CD4-positive, alpha-beta T cell treated with Interleukin-15 for 4 hours (primary cell): Measurements from ENCODE around the gene MEIOSIN.
A peak's percentile ranks its signal among the peaks of the same experiment; 100 is the strongest.

Source experiments
- DNase-seq: peaks from one replicate; pipeline ENCODE4 v3.0.0-alpha.2; 2020; ENCODE audit warnings: low spot score

The MEIOSIN gene

DNA sequence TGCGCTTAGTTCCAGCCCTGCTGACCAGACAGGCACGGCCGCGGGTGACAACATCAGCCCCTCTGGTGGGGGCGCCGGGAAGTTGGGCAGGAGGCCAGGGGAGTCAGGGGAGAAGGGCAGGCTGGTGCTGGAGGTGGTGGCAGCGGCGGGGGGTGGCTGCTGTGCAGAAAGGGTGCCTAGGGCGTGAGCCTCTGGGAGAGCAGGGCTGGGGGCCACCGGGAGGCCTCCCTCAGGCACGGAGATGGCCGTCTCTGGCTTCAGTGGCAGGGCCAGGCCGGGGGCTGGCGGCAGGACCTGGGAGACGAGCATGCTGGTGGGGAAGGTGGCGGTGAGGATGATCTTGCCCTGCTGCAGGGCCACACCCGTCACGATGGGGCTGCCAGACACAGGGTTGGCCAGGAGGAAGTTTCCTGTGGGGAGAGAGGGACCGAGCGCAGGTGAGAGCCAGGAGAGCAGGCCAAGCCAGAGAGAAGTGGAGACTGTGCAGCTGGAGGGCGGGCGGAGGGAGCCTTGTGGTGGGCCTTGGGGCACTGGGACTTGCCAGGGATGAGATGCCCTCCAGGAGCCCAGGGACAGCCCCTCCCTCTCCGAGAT, 32.6 kb downstream of the MEIOSIN start:
- no peak for DNase-seq

DNA sequence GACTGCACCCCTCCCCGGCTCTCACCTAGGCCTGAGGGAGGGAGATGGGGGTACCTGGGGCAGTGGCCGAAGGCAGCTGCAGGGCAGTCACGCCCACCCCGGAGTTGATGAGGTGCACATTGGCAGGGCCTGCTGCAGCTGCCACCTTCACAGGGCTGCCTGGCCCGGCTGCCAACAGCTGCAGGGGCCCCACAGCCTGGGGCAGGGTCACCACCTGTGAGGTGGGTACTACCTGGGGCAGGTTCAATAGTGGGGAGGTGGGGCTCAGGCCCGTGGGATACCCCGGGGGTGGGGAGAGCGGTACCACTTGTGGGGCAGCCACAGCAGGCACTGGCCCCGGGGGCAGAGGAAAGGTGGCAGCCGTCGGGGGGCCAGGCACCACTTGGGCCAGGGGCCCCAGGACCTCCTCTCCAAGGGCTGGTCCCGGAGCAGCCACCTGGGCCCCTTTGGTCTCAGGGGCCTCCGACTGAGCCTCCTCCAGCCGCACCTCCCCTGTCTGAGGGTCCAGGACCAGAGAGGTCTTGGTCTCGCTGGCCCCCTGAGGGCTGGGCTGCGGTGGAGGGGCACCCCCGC, 33.1 kb downstream of the MEIOSIN start:
- no peak for DNase-seq

DNA sequence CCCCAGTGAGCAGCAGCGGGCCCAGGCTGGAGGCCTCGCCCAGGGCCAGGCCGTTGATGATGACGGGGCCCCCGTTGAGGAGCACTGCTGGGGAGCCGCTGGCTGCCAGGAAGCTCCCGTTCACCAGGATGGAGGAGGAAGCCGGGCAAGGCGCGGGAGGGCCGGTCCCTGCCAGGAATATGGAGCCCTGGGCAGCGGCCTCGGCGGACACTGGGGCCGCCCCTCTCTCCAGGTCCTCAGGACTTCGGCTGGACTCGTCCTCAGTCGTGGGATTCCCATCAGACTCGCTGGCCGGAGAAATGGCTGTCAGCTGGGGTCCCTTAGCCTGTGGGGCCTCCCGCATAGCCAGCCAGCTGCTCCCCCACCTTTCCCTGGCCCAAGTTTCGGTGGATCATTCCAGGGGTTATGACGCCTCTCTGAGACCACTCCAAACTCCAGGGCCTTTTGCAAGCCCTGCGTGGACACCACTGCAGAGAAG, 33.7 kb downstream of the MEIOSIN start:
- DNase-seq: no peak

DNA sequence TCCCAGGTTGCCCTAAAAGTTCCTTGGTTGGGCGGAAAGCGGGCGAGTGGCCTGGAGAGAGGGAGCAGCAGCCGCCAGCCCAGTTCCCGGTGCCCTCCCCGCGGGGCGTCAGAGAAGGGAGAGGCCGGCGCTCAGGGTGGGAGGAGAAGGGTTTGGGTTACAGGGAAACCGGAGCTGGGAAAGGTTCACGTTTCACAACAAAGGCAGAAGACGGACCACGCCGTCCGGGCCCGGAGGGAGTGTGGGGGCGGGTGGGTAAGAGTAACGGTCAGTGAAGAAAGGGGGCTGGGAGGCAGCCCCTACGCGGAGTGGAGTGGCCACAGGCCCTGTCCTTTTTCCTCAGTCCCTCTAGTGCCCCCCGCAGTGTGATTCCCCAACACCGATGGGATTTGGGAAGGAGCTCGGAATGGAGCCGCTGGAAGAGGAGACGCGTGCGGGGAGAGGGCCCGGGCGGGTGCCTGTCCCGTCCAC, 34.2 kb downstream of the MEIOSIN start:
- DNase-seq: no peak

DNA sequence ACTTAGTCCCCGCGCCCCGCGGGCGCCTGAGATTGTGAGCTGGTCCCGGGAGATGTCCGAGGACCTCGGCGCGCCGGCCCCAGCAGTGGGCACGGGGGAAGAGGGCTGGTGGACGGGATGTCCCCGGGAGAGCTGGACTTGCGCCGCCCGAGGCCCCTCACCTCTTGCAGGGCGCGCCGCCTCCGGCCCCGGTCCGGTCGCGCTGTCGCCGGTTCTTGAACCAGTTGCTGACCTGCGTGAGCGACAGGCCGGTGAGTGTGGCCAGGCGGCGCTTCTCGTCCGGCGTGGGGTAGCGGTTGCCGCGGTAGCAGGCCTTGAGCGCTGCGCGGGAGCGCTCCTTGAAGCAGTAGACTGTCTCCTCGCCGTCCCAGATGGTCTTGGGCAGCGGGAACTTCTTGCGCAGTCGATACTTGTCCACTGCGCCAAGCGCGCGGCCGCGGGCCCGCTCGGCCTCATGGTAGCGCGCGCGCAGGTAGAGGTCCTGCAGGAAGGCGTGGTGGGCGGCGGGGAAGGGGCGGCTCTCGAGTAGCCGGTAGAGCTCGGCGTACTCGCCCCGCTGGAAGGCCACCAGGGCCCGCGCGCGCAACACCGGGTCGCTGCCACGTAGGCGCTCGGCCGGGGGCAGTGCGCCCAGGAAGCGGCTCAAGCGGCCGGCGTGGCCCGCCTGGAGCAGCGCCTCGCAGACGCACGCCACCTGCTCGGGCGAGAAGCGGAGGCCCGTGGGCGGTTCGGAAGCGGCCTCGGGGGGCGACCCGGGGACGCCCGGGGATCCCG, 34.8 kb downstream of the MEIOSIN start:
- DNase-seq: no peak

DNA sequence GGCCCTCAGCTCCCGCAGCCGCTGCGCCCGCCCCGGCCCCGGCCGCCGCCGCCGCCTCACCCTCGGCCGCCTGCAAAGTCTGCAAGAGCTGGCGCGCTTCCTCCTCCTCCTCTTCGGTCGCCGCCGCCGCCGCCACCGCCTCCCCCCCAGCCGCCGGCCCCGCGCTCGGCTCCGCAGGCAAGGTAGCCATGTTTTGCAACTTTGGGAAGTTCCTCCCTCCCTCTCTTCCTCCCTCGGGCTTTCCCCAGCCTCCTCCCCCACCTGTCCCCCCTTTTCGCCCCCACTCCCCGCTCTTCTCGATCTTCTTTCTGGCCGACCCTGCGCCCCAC, 35.4 kb downstream of the MEIOSIN start:
- DNase-seq: peak; percentile 23

DNA sequence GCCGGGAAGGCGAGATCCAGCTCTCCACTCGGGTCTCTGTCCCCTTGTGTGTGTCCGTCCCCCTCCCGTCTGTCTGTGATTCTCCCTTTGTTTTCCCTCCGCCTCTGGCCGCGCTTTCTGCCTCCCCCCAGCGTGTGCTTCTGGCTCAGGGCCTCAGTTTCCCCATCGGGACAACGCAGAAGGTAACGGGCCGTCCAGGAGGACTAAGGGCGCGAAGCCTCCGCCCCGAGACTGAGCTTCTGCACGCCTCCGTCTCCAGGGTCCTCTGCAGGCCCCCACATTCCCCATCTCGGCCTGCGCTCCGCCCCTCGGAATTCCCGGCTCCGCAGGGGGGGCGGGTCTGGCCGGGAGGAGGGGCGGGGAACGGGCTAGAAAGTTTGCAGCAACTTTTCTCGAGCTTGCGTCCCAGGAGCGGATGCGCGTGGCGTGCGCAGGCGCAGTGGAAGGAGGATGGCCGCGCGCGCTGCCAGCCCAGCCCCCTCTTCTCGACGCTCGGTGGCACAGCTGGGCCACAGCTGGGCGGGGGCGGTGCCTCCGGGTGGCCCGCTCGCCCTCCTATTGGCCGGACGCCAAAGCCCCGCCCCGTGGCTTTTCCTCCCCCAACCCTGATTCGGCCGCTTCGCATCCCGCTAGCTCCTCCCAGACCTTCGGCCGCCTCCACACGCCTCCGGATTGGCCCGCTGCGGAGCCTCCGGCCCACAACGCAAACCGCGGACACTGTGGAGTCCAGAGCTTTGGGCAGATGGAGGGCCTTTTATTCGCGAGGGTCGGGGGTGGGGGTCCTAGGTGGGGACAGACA, 35.9 kb downstream of the MEIOSIN start, which contains the start of gene SIX5:
TSS of gene SIX5 (minus strand) at position 269 of the 799 bp plus-strand sequence. CDS start 408 bp downstream, outside the sequence.
- peak; percentile 95 for DNase-seq

DNA sequence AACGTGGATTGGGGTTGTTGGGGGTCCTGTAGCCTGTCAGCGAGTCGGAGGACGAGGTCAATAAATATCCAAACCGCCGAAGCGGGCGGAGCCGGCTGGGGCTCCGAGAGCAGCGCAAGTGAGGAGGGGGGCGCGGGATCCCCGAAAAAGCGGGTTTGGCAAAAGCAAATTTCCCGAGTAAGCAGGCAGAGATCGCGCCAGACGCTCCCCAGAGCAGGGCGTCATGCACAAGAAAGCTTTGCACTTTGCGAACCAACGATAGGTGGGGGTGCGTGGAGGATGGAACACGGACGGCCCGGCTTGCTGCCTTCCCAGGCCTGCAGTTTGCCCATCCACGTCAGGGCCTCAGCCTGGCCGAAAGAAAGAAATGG, 36.6 kb downstream of the MEIOSIN start:
- DNase-seq: no peak

DNA sequence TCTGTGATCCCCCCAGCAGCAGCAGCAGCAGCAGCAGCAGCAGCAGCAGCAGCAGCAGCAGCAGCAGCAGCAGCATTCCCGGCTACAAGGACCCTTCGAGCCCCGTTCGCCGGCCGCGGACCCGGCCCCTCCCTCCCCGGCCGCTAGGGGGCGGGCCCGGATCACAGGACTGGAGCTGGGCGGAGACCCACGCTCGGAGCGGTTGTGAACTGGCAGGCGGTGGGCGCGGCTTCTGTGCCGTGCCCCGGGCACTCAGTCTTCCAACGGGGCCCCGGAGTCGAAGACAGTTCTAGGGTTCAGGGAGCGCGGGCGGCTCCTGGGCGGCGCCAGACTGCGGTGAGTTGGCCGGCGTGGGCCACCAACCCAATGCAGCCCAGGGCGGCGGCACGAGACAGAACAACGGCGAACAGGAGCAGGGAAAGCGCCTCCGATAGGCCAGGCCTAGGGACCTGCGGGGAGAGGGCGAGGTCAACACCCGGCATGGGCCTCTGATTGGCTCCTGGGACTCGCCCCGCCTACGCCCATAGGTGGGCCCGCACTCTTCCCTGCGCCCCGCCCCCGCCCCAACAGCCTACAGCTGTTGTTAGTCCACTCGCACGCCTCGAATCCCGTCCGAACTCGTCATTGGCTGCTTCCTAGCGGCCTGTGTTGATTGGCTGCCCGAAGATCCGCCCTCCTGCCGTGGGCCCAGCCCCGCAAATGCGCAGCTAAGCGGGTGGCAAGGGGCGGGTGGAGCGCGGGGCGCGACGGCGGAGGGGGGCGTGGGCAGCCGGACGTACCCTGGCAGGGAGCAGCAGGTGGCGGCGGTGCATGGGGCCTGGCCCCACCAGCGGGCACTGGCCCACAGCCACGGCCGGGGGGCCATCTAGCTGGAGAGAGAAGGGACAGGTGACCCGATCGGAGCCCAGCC, 37.2 kb downstream of the MEIOSIN start:
- peak; percentile 91 for DNase-seq

DNA sequence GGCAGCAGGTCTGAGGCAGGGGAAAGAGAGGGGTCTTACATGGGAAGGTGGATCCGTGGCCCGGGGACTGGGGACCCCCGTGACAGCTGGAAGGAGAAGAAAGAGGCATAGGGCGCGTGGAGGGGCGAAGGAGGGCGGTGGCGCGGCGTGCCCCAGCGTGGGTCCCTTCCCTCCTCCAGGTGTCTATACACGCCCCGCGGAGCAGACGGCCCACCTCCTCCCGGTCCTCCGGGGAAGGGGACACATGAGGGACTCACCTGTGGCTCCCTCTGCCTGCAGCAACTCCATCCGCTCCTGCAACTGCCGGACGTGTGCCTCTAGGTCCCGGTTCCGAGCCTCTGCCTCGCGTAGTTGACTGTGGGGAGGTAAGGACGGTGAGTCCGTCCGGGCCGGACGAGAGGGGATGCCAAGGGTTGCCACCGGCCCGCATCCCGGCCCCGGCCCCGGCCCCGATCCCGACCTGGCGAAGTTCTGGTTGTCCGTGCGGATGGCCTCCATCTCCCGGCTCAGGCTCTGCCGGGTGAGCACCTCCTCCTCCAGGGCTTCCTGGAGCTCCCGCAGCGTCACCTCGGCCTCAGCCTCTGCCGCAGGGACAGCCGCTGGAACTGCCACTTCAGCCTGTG, 38.2 kb downstream of the MEIOSIN start:
- DNase-seq: no peak

DNA sequence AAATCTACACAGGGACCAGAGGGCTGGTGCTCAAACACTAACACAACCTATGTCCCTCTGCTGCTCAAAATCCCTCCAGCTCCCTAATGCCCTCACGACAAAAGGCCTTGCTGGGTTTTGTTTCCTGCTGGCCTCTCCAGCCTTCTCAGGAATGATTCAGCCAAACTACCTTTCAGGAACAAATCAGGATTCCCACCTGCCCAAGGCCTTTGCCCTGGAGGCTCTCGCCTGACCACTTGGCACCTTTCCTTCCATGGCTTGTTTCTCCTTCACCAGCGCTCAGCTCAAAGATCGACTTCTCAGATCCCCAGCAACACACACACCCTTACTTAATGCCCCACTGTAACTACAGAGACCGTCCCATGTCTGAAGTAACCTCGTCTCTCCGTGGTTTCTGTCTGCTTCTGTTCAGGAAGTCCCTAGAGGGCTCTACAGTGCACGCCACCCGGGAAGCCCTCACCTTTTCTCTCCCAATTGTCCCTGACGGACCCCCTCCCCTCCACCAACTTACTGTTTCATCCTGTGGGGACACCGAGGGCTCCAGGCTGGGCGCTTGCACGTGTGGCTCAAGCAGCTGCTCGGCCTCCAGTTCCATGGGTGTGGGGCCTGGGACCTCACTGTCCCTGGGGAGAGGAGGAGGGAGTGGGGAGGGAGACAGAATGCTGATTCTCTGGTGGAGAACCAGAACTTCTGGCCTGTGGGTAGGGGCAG, 39.0 kb downstream of the MEIOSIN start:
- DNase-seq: no peak

DNA sequence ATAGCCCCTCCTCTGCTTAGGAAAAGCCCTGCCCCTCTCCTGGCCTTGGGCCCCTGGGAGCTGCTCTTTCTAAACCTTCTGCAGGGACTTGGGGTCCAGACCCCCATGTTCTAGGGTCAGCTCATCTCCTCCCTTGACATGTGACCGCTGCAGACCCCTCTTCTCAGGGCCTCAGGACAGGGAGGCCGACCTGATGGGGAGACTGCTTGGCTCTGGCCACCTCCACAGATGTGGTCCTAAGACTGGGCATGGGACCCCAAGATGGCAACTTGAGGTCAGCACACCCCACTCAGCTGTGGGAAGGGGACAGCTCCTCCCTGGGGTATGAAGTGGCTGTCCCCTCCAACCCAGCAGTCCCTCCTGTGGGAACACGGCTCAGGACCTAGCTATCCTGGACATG, 39.7 kb downstream of the MEIOSIN start:
- no peak for DNase-seq

DNA sequence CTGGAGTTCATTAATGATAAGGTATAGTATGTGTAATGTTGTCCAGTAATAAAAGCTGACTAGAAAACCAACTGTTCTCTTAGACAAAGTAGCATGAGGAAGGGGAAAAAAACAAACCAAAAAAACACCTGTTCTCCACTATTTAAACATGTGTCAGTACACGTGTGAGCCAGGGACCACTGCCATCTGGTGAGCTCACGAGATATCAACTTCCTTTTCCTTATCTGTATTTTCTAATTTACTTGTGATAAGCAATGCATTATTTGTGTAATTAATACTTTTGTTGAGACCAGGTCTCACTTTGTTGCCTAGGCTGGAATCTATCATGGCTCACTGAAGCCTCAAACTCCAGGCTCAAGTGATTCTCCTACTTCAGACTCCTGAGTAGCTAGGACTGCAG, 40.1 kb downstream of the MEIOSIN start:
- DNase-seq: no peak

DNA sequence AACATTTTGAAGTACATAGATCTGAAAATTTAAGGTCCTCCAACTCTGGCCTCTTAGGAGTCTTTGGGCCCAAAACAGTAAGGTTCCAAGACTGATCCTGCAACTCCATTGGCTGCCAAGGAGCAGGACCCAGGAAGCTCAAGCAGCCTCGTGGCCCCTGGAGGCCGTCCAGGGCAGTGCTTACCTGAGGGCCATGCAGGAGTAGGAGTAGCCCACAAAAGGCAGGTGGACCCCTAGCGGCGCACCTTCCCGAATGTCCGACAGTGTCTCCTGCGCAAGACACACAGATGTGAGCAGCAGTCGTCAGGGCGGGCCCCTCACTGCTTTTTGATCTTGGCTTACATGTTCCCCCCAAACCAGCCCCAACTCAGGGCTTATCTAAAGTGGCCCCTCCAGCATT, 41.5 kb downstream of the MEIOSIN start:
- DNase-seq: no peak

DNA sequence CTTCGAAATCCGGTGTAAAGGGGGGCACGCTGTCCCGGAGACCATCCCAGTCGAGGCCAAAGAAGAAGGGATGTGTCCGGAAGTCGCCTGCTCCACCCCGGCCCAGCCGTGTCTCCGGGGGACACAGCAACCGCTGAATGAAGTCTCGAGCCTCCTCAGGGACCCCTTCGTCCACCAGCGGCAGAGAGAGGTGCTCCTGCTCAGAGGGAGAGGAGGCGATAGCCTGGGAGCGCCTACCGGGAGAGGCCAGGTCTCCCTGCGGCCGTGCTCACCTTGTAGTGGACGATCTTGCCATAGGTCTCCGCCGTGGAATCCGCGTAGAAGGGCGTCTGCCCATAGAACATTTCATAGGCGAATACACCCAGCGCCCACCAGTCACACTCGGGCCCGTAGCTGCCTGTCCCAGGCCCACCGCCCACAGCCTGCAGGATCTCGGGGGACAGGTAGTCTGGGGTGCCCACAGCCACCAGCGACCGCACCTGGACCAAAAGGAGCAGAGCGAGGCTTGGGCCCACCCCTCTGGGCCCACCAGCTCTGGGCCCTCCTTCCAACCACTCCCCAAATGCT, 44.2 kb downstream of the MEIOSIN start:
- DNase-seq: no peak

DNA sequence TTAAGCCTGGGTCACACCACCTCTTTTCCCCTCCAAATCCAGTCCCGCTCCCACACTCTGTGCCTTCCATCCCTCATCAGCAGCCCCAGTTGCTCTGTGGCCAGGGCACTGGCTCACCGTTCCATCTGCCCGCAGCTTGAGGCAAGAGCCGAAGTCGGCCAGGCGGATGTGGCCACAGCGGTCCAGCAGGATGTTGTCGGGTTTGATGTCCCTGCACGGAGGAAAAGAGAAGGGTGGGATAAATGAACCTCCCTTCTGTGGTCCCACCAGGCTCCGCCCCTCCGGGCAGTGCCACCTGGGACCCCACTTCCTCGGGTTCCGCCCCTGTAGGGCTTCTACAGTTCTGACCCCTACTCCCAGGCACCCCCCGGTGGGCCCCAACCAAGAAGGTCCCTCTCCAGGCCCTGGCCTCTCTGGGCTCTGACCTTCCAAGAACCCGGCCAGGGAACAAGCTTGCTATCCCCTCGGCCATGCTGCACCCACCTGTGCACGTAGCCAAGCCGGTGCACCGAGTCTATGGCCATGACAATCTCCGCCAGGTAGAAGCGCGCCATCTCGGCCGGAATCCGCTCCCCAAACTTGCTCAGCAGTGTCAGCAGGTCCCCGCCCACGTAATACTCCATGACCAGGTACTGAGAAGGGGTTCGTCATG, 44.9 kb downstream of the MEIOSIN start:
- no peak for DNase-seq

DNA sequence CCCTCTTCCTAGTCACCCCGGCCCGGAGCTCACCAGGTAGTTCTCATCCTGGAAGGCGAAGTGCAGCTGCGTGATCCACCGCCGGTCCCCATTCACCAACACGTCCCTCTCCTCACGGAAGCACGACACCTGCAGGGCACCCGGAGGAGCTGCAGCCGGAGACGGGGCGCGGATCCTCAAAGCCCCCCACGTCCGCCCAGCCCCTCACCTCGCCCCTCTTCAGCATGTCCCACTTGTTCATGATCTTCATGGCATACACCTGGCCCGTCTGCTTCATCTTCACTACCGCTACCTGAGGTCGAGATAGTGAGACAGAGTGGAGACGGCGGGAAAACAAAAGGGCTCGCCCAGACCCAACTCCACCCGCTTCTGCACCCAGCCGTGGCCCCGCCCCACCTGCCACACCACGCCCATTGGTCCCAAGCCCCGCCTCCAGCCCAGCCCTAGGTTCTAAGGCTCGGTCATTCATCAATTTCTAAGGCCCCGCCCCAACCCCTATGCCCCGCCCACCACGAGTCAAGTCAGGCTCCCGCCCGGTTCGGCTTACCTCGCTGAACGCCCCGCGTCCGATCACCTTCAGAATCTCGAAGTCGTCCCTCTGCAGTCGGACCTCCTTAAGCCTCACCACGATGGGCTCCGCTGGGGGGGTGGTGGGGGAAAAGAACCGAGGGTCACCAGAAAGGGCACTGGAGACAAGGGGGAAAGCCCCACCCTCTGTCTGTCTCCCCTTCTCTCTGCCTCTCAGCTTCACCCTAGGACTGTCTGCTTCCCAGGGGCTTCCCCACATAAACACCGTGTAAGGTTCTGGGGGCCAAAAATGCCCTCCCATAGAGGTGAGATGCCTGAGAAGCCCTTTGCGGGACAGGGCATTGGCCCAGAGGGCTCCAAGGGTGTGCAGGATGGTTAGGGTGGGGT, 46.2 kb downstream of the MEIOSIN start:
- peak; percentile 84 for DNase-seq

DNA sequence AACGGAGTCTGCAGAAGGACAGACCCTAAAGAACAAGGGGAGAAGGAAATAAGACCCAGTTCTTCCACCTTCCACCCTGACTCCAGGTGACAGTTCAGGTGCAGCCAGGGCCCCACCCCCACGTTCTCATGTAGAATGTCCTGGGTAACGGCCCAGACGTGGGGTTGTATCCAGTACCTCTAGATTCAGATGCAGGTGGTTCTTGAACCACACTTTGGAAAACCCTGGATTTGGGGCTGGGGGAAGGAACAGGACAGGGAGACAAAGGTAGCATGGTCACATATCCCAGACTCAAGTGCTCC, 46.9 kb downstream of the MEIOSIN start:
- DNase-seq: no peak
